Keratinocyte (primary cell): ENCODE results near the gene COQ4. TPM values are rescaled to one million over a fixed set of nuclear protein-coding genes. Genes with fewer than 3 reads are reported as not detected.

Experiments used
- DNase-seq: peaks from one replicate; pipeline ENCODE4 v3.0.0-alpha.2; 2011; ENCODE audit warnings: low read depth, missing footprints, low spot score
- FAIRE-seq: peaks from 2 replicates; lab custom pipeline; 2011; peaks lifted over from hg19 to GRCh38; lab: Jason Lieb, UNC
- H2AFZ ChIP-seq: 2 replicates; pipeline ENCODE4 v1.6.0; 2012; ENCODE audit warnings: low read length, control low read depth, inconsistent platforms; ENCODE audit not compliant: control insufficient read depth
- H3K27ac ChIP-seq: 2 replicates; pipeline ENCODE4 v1.5.1; 2011; ENCODE audit warnings: low read length; ENCODE audit not compliant: control insufficient read depth, insufficient read depth
- H3K27me3 ChIP-seq: 3 replicates; pipeline ENCODE4 v1.6.0; 2011; ENCODE audit warnings: low read length; ENCODE audit not compliant: control insufficient read depth, insufficient read depth; ENCODE audit errors: extremely low read depth
- H3K36me3 ChIP-seq, 2 experiments: 2 replicates in 1 of 2; 3 replicates in 1 of 2; pipeline ENCODE4 v1.5.1; 2011; ENCODE audit warnings: low read length in 2 of 2, mild to moderate bottlenecking in 1 of 2; ENCODE audit not compliant: control insufficient read depth in 2 of 2, insufficient read depth in 2 of 2; ENCODE audit errors: extremely low read depth in 1 of 2
- H3K4me1 ChIP-seq: 3 replicates; pipeline ENCODE4 v1.5.1; 2011; ENCODE audit warnings: low read length; ENCODE audit not compliant: control insufficient read depth, insufficient read depth; ENCODE audit errors: extremely low read depth
- H3K4me2 ChIP-seq: 3 replicates; pipeline ENCODE4 v1.6.0; 2011; ENCODE audit warnings: low read depth, low read length; ENCODE audit not compliant: control insufficient read depth, insufficient read depth; ENCODE audit errors: extremely low read depth
- H3K4me3 ChIP-seq, 3 experiments: fragments of 200-600 bp in 1 of 3; sonication (generic) in 1 of 3; 2 replicates in 2 of 3; 3 replicates in 1 of 3; pipeline ENCODE4 v1.5.1; 2011 to 2016; ENCODE audit warnings: low read length in 3 of 3, mild to moderate bottlenecking in 3 of 3, control low read depth in 2 of 3, inconsistent platforms in 1 of 3, low read depth in 1 of 3, mixed read lengths in 1 of 3, mixed run types in 1 of 3, moderate library complexity in 1 of 3; ENCODE audit not compliant: control insufficient read depth in 2 of 3, insufficient read depth in 2 of 3; ENCODE audit errors: extremely low read depth in 1 of 3
- H3K79me2 ChIP-seq: 2 replicates; pipeline ENCODE4 v1.6.0; 2012; ENCODE audit warnings: low read length; ENCODE audit not compliant: control insufficient read depth, insufficient read depth
- H3K9ac ChIP-seq: 3 replicates; pipeline ENCODE4 v1.6.0; 2011; ENCODE audit warnings: low read length; ENCODE audit not compliant: control insufficient read depth, insufficient read depth; ENCODE audit errors: extremely low read depth
- H3K9me1 ChIP-seq: 3 replicates; pipeline ENCODE4 v1.6.0; 2011; ENCODE audit warnings: low read length; ENCODE audit not compliant: control insufficient read depth, insufficient read depth; ENCODE audit errors: extremely low read depth
- H3K9me3 ChIP-seq: 2 replicates; pipeline ENCODE4 v1.5.1; 2012; ENCODE audit warnings: low read depth, low read length; ENCODE audit not compliant: control insufficient read depth
- H4K20me1 ChIP-seq: 3 replicates; pipeline ENCODE4 v1.6.0; 2011; ENCODE audit warnings: low read length; ENCODE audit not compliant: control insufficient read depth, insufficient read depth; ENCODE audit errors: extremely low read depth
- EZH2 ChIP-seq: IDR thresholded peaks from one replicate; pipeline ENCODE4 v1.6.1; 2012; ENCODE audit warnings: inconsistent platforms, mild to moderate bottlenecking, low read length, moderate library complexity
- dilution Hi-C: fragments of 300-500 bp; cut with MboI; formaldehyde crosslinking; loops from one replicate; pipeline ENCODE4 v1.7.0; 2020; ENCODE audit warnings: low sequenced_read_pairs; ENCODE audit not compliant: extremely low pct_ligation_motif_present
- polyA plus RNA-seq, 5 experiments: library from polyadenylated mRNA; depleted of rRNA in 3 of 5; stranded (reverse) in 3 of 5; stranded (forward) in 1 of 5; unstranded in 1 of 5; fragments of >200 nt; gene quantifications; 1 replicate in 1 of 5; 2 replicates in 3 of 5; 3 replicates in 1 of 5; pipeline versions ENCODE4 v1.2.1 to v1.2.3, GENCODE V29; 2011 to 2012; ENCODE audit warnings: missing spikeins in 2 of 5, low read depth in 1 of 5, low replicate concordance in 1 of 5
- TF ChIP-seq, protein P1 (sequence below), 3 experiments: IDR thresholded peaks in 1 of 3; conservative IDR thresholded peaks in 1 of 3; optimal IDR thresholded peaks in 1 of 3; 2 replicates in 2 of 3; 3 replicates in 1 of 3; pipeline versions ENCODE3 to v1.5.1; 2011; ENCODE audit warnings: low read length in 3 of 3, mild to moderate bottlenecking in 3 of 3, moderate library complexity in 2 of 3, control low read depth in 1 of 3, inconsistent platforms in 1 of 3; ENCODE audit not compliant: insufficient read depth in 2 of 3; ENCODE audit errors: extremely low read depth in 1 of 3

Gene COQ4
- polyA plus RNA-seq, 1 donor (not counting 4 experiments of a cell fraction or from before 2014, with no cell fraction given) = 32.6 TPM

- no peaks in the 10 kb centered on the region for H3K79me2 ChIP-seq
- TF ChIP-seq, protein P1, sequence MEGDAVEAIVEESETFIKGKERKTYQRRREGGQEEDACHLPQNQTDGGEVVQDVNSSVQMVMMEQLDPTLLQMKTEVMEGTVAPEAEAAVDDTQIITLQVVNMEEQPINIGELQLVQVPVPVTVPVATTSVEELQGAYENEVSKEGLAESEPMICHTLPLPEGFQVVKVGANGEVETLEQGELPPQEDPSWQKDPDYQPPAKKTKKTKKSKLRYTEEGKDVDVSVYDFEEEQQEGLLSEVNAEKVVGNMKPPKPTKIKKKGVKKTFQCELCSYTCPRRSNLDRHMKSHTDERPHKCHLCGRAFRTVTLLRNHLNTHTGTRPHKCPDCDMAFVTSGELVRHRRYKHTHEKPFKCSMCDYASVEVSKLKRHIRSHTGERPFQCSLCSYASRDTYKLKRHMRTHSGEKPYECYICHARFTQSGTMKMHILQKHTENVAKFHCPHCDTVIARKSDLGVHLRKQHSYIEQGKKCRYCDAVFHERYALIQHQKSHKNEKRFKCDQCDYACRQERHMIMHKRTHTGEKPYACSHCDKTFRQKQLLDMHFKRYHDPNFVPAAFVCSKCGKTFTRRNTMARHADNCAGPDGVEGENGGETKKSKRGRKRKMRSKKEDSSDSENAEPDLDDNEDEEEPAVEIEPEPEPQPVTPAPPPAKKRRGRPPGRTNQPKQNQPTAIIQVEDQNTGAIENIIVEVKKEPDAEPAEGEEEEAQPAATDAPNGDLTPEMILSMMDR (optimal IDR thresholded peaks at IDR 0.05 in 1 of 3, IDR thresholded peaks at IDR 0.05 in 1 of 3, conservative IDR thresholded peaks at IDR 0.05 in 1 of 3; ENCODE audit: extremely low read depth in 1 of 3, insufficient read depth in 2 of 3, low read length in 3 of 3) = no peak
- no peak for TF ChIP-seq EZH2
- peak overlapping the region; percentile 95 for H3K4me2 ChIP-seq
- H3K9ac ChIP-seq = peak overlapping the region; percentile 54
- no peak overlapping the region for H3K27ac ChIP-seq
- no peaks in the 10 kb centered on the region for H3K9me1 ChIP-seq
- no peaks in the 10 kb centered on the region for H3K9me3 ChIP-seq
- no peaks in the 10 kb centered on the region for H3K27me3 ChIP-seq
- FAIRE-seq (no peak), DNase-seq (no peak)
- dilution Hi-C loops = no loop called here
- H4K20me1 ChIP-seq = no peaks in the 10 kb centered on the region
- peaks cover 20% of the 10 kb centered on the region for H3K4me1 ChIP-seq
- peaks cover 0 to 9% of the 10 kb centered on the region in 2 experiments for H3K36me3 ChIP-seq
- peak overlapping the region; percentile 90 for H2AFZ ChIP-seq
- peak overlapping the region in 1 of 3 experiments; percentile 71 for H3K4me3 ChIP-seq
Observed at GRCh38 chr9:128361296-128361985, 38.8 kb downstream of the COQ4 start.

DNA sequence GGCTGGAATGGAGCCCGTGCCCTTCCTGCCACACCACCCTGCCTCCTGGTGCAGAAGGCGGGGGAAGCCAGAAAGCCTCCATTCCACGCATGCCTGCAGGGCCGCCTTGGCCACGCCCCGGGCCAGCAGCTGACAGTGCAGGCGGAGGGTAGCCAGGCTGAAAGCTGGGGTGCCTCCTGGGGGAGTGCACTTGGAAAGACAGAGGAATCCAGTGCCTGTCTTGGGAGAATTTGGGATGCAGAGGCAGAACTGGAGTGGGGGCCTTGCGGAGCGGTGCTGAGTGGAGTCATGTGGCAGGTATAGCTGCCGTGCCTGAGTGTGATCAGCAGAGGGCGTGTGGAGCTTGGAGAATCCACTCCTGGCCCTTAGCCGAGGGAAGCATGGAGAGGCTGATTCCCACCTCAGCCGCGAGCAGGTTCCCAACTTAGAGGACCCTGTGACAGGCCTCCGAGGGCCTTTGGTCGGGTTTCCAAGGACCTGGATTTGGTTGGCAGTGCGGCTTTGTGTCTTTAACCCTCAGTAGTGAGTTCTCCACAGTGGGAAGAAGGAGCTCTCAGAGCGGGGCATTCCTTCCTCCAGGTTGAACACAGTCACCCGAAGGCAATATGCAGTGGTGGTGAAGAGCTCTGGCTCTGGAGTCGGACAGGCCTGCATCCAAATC lies 39.5 kb downstream of the COQ4 start:
- peak overlapping the region; percentile 90 for H2AFZ ChIP-seq
- peak overlapping the region; percentile 23 to 71 (median 62) for H3K4me3 ChIP-seq
- H3K9ac ChIP-seq = peak overlapping the region; percentile 54
- FAIRE-seq = no peak
- H3K4me1 ChIP-seq = peaks cover 20% of the 10 kb centered on the region
- H3K27ac ChIP-seq = peak overlapping the region; percentile 26
- no peaks in the 10 kb centered on the region for H3K9me1 ChIP-seq
- DNase-seq = no peak
- no peaks in the 10 kb centered on the region for H4K20me1 ChIP-seq
- no peaks in the 10 kb centered on the region for H3K79me2 ChIP-seq
- dilution Hi-C loops = no loop called here
- no peaks in the 10 kb centered on the region for H3K9me3 ChIP-seq
- H3K27me3 ChIP-seq = no peaks in the 10 kb centered on the region
- no peak for TF ChIP-seq EZH2
- TF ChIP-seq, protein P1 (optimal IDR thresholded peaks at IDR 0.05 in 1 of 3, IDR thresholded peaks at IDR 0.05 in 1 of 3, conservative IDR thresholded peaks at IDR 0.05 in 1 of 3; ENCODE audit: extremely low read depth in 1 of 3, insufficient read depth in 2 of 3, low read length in 3 of 3) = peak; percentile 91 to 98 (median 97)
- peak overlapping the region; percentile 95 for H3K4me2 ChIP-seq
- H3K36me3 ChIP-seq = peaks cover 0 to 9% of the 10 kb centered on the region in 2 experiments
